Caki2 (cell line): ENCODE measurements around the gene UPK3BL2. TPM values are rescaled to one million over a fixed set of nuclear protein-coding genes. Genes with fewer than 3 reads are reported as not detected.
"Not testable (repeated sequence)": the region's sequence is repeated elsewhere in the genome, so short reads cannot be mapped to it uniquely, and the experiment has no call there.

Experiments used
- DNase-seq: peaks from one replicate; pipeline ENCODE4 v3.0.0-alpha.2; 2015; ENCODE audit warnings: low read depth
- in situ Hi-C: cut with HindIII; loops from 2 replicates; pipeline ENCODE4 v1.10.0; 2016; ENCODE audit warnings: low sequenced_read_pairs, low pct_unique_long_range_greater_than_20kb, mixed read lengths
- total RNA-seq: library from RNA; depleted of rRNA; stranded (reverse); fragments of >200 nt; shearing (Covaris generic); gene quantifications from 2 replicates; pipeline ENCODE4 v1.2.3, GENCODE V29; 2014; ENCODE audit warnings: low replicate concordance

Gene UPK3BL2
- total RNA-seq, 1 experiment from 2014 or later = 27.6 TPM

- DNase-seq, in situ Hi-C loops: not testable (repeated sequence)
These were observed 2.9 kb downstream of the UPK3BL2 start for GRCh38 chr7:102540604-102541003.

- DNase-seq, in situ Hi-C loops: not testable (repeated sequence)
These were observed 8.4 kb downstream of the UPK3BL2 start for GRCh38 chr7:102535062-102535615.

- in situ Hi-C loops, DNase-seq: not testable (repeated sequence)
These were observed 11.4 kb downstream of the UPK3BL2 start for GRCh38 chr7:102532127-102532526.

GRCh38 chr7:102531583-102531982, 11.9 kb downstream of the UPK3BL2 start:
- DNase-seq, in situ Hi-C loops: not testable (repeated sequence)

- DNase-seq, in situ Hi-C loops: not testable (repeated sequence)
These were observed 15.4 kb downstream of the UPK3BL2 start for GRCh38 chr7:102527822-102528793.

- in situ Hi-C loops, DNase-seq: not testable (repeated sequence)
These were observed 16.3 kb downstream of the UPK3BL2 start for GRCh38 chr7:102527182-102527581.

- DNase-seq, in situ Hi-C loops: not testable (repeated sequence)
These were observed 18.7 kb downstream of the UPK3BL2 start for GRCh38 chr7:102524803-102525202.

- DNase-seq, in situ Hi-C loops: not testable (repeated sequence)
These were observed 22.7 kb downstream of the UPK3BL2 start for GRCh38 chr7:102520797-102521196.

- in situ Hi-C loops, DNase-seq: not testable (repeated sequence)
These were observed 25.8 kb downstream of the UPK3BL2 start, which contains the start of gene RASA4B for GRCh38 chr7:102517550-102518147. Gene RASA4B, minus strand, starts transcription at chr7:102517777. Its CDS starts 67 bp downstream, at chr7:102517710.

GRCh38 chr7:102516951-102517350, 26.5 kb downstream of the UPK3BL2 start:
- in situ Hi-C loops, DNase-seq: not testable (repeated sequence)

GRCh38 chr7:102515889-102516288, 27.6 kb downstream of the UPK3BL2 start:
- in situ Hi-C loops, DNase-seq: not testable (repeated sequence)

GRCh38 chr7:102514881-102515721, 28.4 kb downstream of the UPK3BL2 start:
- DNase-seq, in situ Hi-C loops: not testable (repeated sequence)

- DNase-seq = peak; percentile 78
- in situ Hi-C loops = not testable (repeated sequence)
These were observed 30.8 kb downstream of the UPK3BL2 start for GRCh38 chr7:102512642-102513221.

- DNase-seq, in situ Hi-C loops: not testable (repeated sequence)
These were observed 31.5 kb downstream of the UPK3BL2 start for GRCh38 chr7:102511860-102512522.

GRCh38 chr7:102510575-102510974, 32.9 kb downstream of the UPK3BL2 start:
- DNase-seq, in situ Hi-C loops: not testable (repeated sequence)

GRCh38 chr7:102507410-102508088, 35.9 kb downstream of the UPK3BL2 start:
- in situ Hi-C loops, DNase-seq: not testable (repeated sequence)
